Measurements from ENCODE around the gene LDAH. TPM values are rescaled to one million over a fixed set of nuclear protein-coding genes. Genes with fewer than 3 reads are reported as not detected.

LDAH gene
- total RNA-seq, 6 experiments from 2014 or later = 18.3 to 23.2 (median 20.2) TPM

DNA sequence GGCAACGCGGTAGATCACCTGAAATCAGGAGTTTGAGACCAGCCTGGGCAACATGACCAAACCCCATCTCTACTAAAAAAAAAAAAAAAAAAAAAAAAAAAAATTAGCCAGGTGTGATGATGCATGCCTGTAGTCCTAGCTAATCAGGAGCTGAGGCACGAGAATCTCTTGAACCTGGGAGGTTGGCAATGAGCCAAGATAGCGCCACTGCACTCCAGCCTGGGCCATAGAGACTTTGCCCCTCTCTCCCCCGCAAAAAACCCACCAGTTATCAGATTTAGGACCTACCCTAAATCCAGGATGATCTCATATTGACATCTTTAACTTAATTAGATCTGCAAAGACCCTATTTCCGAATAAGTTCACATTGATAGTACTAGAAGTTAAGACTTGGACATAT, 29.2 kb upstream of the LDAH start:
- H3K27ac Mint-ChIP-seq = no peak overlapping the region
- H3K36me3 Mint-ChIP-seq (ENCODE audit: low read depth) = no peaks in the 10 kb centered on the region
- H3K27me3 Mint-ChIP-seq (ENCODE audit: insufficient read depth) = peaks cover 2% of the 10 kb centered on the region
- DNase-seq = no peak
- no peaks in the 10 kb centered on the region for H3K9me3 Mint-ChIP-seq
- TF ChIP-seq CTCF (IDR thresholded peaks at IDR 0.05) = no peak
- H3K4me3 Mint-ChIP-seq = no peak overlapping the region
- H3K4me1 Mint-ChIP-seq (ENCODE audit: low read depth) = no peaks in the 10 kb centered on the region

- Mint-ChIP-seq H3K4me1 (ENCODE audit: low read depth) (no peaks in the 10 kb centered on the region), H3K4me3 (no peak overlapping the region), H3K27me3 (ENCODE audit: insufficient read depth) (peaks cover 6% of the 10 kb centered on the region), H3K36me3 (ENCODE audit: low read depth) (no peaks in the 10 kb centered on the region), H3K9me3 (no peaks in the 10 kb centered on the region), H3K27ac (no peak overlapping the region)
- DNase-seq = no peak
- no peak for TF ChIP-seq CTCF (IDR thresholded peaks at IDR 0.05)
Measured at GRCh38 chr2:20844246-20844645, 21.3 kb upstream of the LDAH start.

GRCh38 chr2:20839052-20839451, 16.2 kb upstream of the LDAH start:
- no peak for TF ChIP-seq CTCF (IDR thresholded peaks at IDR 0.05)
- H3K27ac Mint-ChIP-seq = no peak overlapping the region
- no peaks in the 10 kb centered on the region for H3K9me3 Mint-ChIP-seq
- DNase-seq = no peak
- H3K4me3 Mint-ChIP-seq = no peak overlapping the region
- H3K4me1 Mint-ChIP-seq (ENCODE audit: low read depth) = no peaks in the 10 kb centered on the region
- H3K27me3 Mint-ChIP-seq (ENCODE audit: insufficient read depth) = peaks cover 6% of the 10 kb centered on the region
- no peaks in the 10 kb centered on the region for H3K36me3 Mint-ChIP-seq (ENCODE audit: low read depth)

DNA sequence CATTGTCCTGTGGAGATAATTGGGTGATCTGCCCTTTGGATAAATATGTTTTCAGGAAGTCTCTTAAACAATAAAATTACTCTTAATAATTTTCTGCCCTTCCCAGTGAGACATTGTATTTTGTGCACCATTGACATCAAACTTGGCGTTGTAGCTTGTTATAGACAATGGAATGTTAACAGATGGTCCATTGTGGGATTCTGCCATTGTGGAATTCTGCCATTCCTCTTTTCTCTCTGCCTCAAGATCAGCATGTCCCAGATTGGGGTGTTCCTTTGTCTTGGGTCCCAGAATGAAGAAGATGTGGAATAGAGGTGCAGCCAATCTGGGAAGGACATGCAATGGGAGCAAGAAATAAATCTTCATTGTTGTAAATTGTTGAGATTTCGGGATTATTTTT, 15.1 kb upstream of the LDAH start:
- no peak overlapping the region for H3K27ac Mint-ChIP-seq
- no peaks in the 10 kb centered on the region for H3K36me3 Mint-ChIP-seq (ENCODE audit: low read depth)
- peaks cover 10% of the 10 kb centered on the region for H3K27me3 Mint-ChIP-seq (ENCODE audit: insufficient read depth)
- no peak for DNase-seq
- H3K4me1 Mint-ChIP-seq (ENCODE audit: low read depth) = no peaks in the 10 kb centered on the region
- H3K4me3 Mint-ChIP-seq = no peak overlapping the region
- TF ChIP-seq CTCF (IDR thresholded peaks at IDR 0.05) = no peak
- no peaks in the 10 kb centered on the region for H3K9me3 Mint-ChIP-seq

GRCh38 chr2:20836521-20836920, 13.6 kb upstream of the LDAH start:
- Mint-ChIP-seq H3K4me3 (no peak overlapping the region), H3K36me3 (ENCODE audit: low read depth) (no peaks in the 10 kb centered on the region), H3K27ac (no peak overlapping the region), H3K27me3 (ENCODE audit: insufficient read depth) (peaks cover 7% of the 10 kb centered on the region), H3K4me1 (ENCODE audit: low read depth) (no peaks in the 10 kb centered on the region), H3K9me3 (no peaks in the 10 kb centered on the region)
- no peak for DNase-seq
- TF ChIP-seq CTCF (IDR thresholded peaks at IDR 0.05) = no peak

- H3K36me3 Mint-ChIP-seq (ENCODE audit: low read depth) = no peaks in the 10 kb centered on the region
- TF ChIP-seq CTCF (IDR thresholded peaks at IDR 0.05) = no peak
Measured at GRCh38 chr2:20834331-20834730, 11.4 kb upstream of the LDAH start.

More at GRCh38 chr2:20834331-20834730, 11.4 kb upstream of the LDAH start:
- Mint-ChIP-seq H3K9me3 (no peaks in the 10 kb centered on the region), H3K27ac (no peak overlapping the region), H3K4me3 (no peak overlapping the region), H3K4me1 (ENCODE audit: low read depth) (no peaks in the 10 kb centered on the region), H3K27me3 (ENCODE audit: insufficient read depth) (peaks cover 4% of the 10 kb centered on the region)
- DNase-seq = no peak
